Measurements from ENCODE around the gene MGP.

The MGP gene

DNA sequence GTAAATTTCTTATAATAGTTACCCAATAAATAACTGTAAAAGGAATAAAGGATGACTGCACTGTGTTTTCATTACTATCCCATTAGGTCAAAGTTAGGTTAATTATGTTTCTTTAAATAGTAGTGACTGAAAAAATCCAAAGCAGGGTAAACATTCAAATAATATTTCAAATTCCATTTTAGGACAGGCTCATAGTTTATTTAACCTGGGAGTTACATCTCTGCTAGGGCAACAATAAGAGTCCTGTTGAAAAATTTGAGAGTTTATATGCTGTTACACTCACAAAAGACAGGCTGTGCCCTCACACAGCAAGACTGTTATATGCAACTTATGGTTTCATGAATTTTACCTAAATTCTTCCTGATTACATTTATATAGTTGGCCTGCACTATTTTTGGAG lies 44.6 kb upstream of the MGP start:
- Histone ChIP-seq H3K27me3 (no peaks in the 10 kb centered on the region), H3K36me3 (peaks cover 55% of the 10 kb centered on the region), H3K4me3 (ENCODE audit: low read depth in 1 of 2, low read length in 1 of 2) (no peak overlapping the region), H3K27ac (no peak overlapping the region), H3K9me3 (no peaks in the 10 kb centered on the region), H3K4me1 (ENCODE audit: control insufficient read depth in 1 of 2, insufficient read depth in 1 of 2, low read depth in 1 of 2, low read length in 1 of 2) (no peaks in the 10 kb centered on the region)
- TF ChIP-seq, protein P1, sequence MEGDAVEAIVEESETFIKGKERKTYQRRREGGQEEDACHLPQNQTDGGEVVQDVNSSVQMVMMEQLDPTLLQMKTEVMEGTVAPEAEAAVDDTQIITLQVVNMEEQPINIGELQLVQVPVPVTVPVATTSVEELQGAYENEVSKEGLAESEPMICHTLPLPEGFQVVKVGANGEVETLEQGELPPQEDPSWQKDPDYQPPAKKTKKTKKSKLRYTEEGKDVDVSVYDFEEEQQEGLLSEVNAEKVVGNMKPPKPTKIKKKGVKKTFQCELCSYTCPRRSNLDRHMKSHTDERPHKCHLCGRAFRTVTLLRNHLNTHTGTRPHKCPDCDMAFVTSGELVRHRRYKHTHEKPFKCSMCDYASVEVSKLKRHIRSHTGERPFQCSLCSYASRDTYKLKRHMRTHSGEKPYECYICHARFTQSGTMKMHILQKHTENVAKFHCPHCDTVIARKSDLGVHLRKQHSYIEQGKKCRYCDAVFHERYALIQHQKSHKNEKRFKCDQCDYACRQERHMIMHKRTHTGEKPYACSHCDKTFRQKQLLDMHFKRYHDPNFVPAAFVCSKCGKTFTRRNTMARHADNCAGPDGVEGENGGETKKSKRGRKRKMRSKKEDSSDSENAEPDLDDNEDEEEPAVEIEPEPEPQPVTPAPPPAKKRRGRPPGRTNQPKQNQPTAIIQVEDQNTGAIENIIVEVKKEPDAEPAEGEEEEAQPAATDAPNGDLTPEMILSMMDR (IDR thresholded peaks at IDR 0.05): no peak

DNA sequence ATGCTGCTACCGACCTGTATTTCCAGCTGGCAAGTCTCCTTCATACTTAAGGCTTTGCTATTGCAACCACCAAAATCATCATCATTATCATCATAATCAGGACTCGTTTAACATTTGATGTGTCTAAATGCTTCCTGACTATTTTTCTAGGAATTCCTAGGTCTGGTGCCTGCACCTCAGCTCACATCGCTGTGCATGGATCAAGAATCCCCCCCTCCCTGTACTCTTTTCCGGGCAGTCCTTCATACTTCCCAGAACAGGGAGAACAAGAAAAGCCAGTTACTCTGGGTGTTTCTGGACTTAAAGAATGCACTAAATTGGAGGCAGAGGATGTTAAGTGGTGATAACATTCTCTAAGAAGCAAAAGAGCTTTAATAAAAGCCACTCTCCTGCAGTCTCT lies 43.3 kb upstream of the MGP start:
- TF ChIP-seq, protein P1 (IDR thresholded peaks at IDR 0.05): no peak
- H3K27me3 ChIP-seq: no peaks in the 10 kb centered on the region
- no peaks in the 10 kb centered on the region for H3K9me3 ChIP-seq
- H3K27ac ChIP-seq: no peak overlapping the region
- H3K4me1 ChIP-seq (ENCODE audit: control insufficient read depth in 1 of 2, insufficient read depth in 1 of 2, low read depth in 1 of 2, low read length in 1 of 2): no peaks in the 10 kb centered on the region
- H3K36me3 ChIP-seq: peaks cover 43% of the 10 kb centered on the region
- H3K4me3 ChIP-seq (ENCODE audit: low read depth in 1 of 2, low read length in 1 of 2): no peak overlapping the region

DNA sequence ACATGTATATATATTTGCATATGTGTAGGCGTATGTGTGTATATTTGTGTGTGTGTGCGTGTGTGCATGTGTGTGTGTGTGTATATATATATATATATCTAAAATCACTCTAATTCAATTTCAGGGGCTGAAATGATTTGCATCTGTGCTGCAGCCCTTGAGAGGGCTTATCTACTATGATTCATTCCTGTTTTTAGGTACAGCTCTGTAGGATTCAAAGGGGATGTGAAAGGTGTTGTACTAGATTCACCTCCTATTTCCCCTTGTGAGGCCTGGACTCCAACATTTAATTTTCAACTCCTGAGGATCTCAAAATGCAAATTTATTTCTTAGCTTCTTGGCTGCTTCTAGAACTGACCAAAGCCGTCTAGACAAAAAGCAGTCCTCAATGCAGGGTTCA lies 41.6 kb upstream of the MGP start:
- Histone ChIP-seq H3K27me3 (no peaks in the 10 kb centered on the region), H3K27ac (no peak overlapping the region), H3K9me3 (no peaks in the 10 kb centered on the region), H3K4me3 (ENCODE audit: low read depth in 1 of 2, low read length in 1 of 2) (no peak overlapping the region), H3K4me1 (ENCODE audit: control insufficient read depth in 1 of 2, insufficient read depth in 1 of 2, low read depth in 1 of 2, low read length in 1 of 2) (no peaks in the 10 kb centered on the region), H3K36me3 (peaks cover 34% of the 10 kb centered on the region)
- TF ChIP-seq, protein P1 (IDR thresholded peaks at IDR 0.05): no peak

DNA sequence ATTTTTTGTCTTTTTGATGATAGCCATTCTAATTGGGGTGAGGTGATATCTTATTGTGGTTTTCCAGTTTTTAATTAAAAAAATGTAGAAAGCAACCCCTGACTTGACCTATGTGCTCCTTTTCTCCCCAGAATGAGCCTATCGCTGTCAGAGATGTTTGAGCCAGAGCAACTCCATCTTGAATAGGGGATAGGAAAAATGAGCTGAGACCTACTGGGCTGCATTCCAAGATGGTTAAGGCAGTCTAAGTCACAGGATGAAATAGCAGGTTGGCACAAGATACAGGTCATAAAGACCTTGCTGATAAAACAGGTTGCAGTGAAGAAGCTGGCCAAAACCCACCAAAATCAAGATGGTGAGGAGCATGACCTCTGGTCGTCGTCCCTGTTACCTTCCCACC lies 38.9 kb upstream of the MGP start:
- Histone ChIP-seq H3K27me3 (no peaks in the 10 kb centered on the region), H3K4me3 (ENCODE audit: low read depth in 1 of 2, low read length in 1 of 2) (no peak overlapping the region), H3K27ac (no peak overlapping the region), H3K36me3 (peaks cover 29% of the 10 kb centered on the region), H3K9me3 (no peaks in the 10 kb centered on the region), H3K4me1 (ENCODE audit: control insufficient read depth in 1 of 2, insufficient read depth in 1 of 2, low read depth in 1 of 2, low read length in 1 of 2) (no peaks in the 10 kb centered on the region)
- TF ChIP-seq, protein P1 (IDR thresholded peaks at IDR 0.05): no peak

DNA sequence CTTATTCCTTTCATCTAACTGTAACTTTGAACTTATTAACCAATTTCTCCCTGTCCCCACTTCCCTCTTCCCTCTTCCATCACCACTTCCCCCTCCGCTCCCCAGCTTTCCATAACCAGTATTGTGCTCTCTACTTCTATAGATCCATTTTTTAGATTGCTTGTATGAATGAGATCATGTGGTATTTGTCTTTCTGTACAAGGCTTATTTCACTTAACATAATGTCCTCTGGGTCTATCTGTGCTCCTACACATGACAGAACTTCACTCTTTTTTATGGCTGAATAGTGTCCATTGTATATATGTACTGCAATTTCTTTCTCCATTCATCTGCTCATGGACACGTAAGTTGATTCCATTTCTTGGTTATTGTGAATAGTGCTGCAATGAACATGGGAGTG lies 38.3 kb upstream of the MGP start:
- H3K36me3 ChIP-seq: peaks cover 35% of the 10 kb centered on the region
- H3K27ac ChIP-seq: no peak overlapping the region
- H3K9me3 ChIP-seq: no peaks in the 10 kb centered on the region
- H3K27me3 ChIP-seq: no peaks in the 10 kb centered on the region
- no peak overlapping the region for H3K4me3 ChIP-seq (ENCODE audit: low read depth in 1 of 2, low read length in 1 of 2)
- no peaks in the 10 kb centered on the region for H3K4me1 ChIP-seq (ENCODE audit: control insufficient read depth in 1 of 2, insufficient read depth in 1 of 2, low read depth in 1 of 2, low read length in 1 of 2)
- TF ChIP-seq, protein P1 (IDR thresholded peaks at IDR 0.05): no peak

DNA sequence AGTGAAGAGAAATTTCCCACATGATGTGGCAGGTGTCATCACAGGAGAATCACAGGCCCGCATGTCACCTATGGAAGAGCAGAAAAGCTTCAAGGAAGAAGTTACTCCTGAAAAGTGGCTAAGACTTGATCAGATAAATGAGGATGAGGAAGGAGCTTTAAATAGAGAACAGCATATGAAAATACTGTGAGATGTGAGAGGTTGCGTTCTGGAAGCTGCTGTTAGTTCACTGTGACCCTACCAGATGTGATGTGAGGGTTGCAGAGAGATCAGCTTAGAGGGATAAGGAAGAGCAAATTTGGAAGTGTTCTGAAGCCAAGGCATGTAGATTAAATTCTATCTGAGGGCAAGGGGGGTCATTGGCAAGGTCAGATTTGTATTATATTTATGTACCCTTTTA lies 35.6 kb upstream of the MGP start:
- Histone ChIP-seq H3K4me3 (ENCODE audit: low read depth in 1 of 2, low read length in 1 of 2) (no peak overlapping the region), H3K36me3 (peaks cover 52% of the 10 kb centered on the region), H3K4me1 (ENCODE audit: control insufficient read depth in 1 of 2, insufficient read depth in 1 of 2, low read depth in 1 of 2, low read length in 1 of 2) (no peaks in the 10 kb centered on the region), H3K9me3 (no peaks in the 10 kb centered on the region), H3K27ac (no peak overlapping the region), H3K27me3 (no peaks in the 10 kb centered on the region)
- TF ChIP-seq, protein P1 (IDR thresholded peaks at IDR 0.05): no peak

Data from neutrophil (primary cell).